ENCODE data around the gene SNF8. TPM values are rescaled to one million over a fixed set of nuclear protein-coding genes. Genes with fewer than 3 reads are reported as not detected.

SNF8 gene
- total RNA-seq, 1 donor: 61.3 TPM

- peak overlapping the region; percentile 79 for H3K4me3 ChIP-seq (ENCODE audit: low read depth, low read length)
- peak; percentile 68 for DNase-seq (ENCODE audit: low read depth)
- TF ChIP-seq CTCF (IDR thresholded peaks at IDR 0.05; ENCODE audit: insufficient read depth, low read depth, low read length): no peak
Measured at GRCh38 chr17:48907713-48908046, 37.0 kb downstream of the SNF8 start.

GRCh38 chr17:48905987-48906515 lies 38.6 kb downstream of the SNF8 start:
- no peak overlapping the region for H3K4me3 ChIP-seq (ENCODE audit: low read depth, low read length)
- TF ChIP-seq CTCF (IDR thresholded peaks at IDR 0.05; ENCODE audit: insufficient read depth, low read depth, low read length): no peak
- no peak for DNase-seq (ENCODE audit: low read depth)

GRCh38 chr17:48904428-48904827 lies 40.2 kb downstream of the SNF8 start:
- H3K4me3 ChIP-seq (ENCODE audit: low read depth, low read length): no peak overlapping the region
- no peak for TF ChIP-seq CTCF (IDR thresholded peaks at IDR 0.05; ENCODE audit: insufficient read depth, low read depth, low read length)
- no peak for DNase-seq (ENCODE audit: low read depth)

GRCh38 chr17:48903401-48903800 lies 41.2 kb downstream of the SNF8 start:
- no peak for DNase-seq (ENCODE audit: low read depth)

GRCh38 chr17:48901241-48901640 lies 43.4 kb downstream of the SNF8 start:
- DNase-seq (ENCODE audit: low read depth): no peak
- H3K4me3 ChIP-seq (ENCODE audit: low read depth, low read length): no peak overlapping the region
- TF ChIP-seq CTCF (IDR thresholded peaks at IDR 0.05; ENCODE audit: insufficient read depth, low read depth, low read length): no peak

More at GRCh38 chr17:48903401-48903800, 41.2 kb downstream of the SNF8 start:
- no peak for TF ChIP-seq CTCF (IDR thresholded peaks at IDR 0.05; ENCODE audit: insufficient read depth, low read depth, low read length)
- H3K4me3 ChIP-seq (ENCODE audit: low read depth, low read length): no peak overlapping the region

GRCh38 chr17:48894886-48895285 lies 49.8 kb downstream of the SNF8 start:
- no peak overlapping the region for H3K4me3 ChIP-seq (ENCODE audit: low read depth, low read length)
- no peak for DNase-seq (ENCODE audit: low read depth)
- no peak for TF ChIP-seq CTCF (IDR thresholded peaks at IDR 0.05; ENCODE audit: insufficient read depth, low read depth, low read length)

All from fibroblast of villous mesenchyme (primary cell).